ENCODE results near the gene MED25. TPM values are rescaled to one million over a fixed set of nuclear protein-coding genes. Genes with fewer than 3 reads are reported as not detected.

Gene MED25
- total and polyA plus RNA-seq, 2 of the 4 experiments (the other 2 are of a cell fraction) = 4.7 to 38.5 TPM

DNA sequence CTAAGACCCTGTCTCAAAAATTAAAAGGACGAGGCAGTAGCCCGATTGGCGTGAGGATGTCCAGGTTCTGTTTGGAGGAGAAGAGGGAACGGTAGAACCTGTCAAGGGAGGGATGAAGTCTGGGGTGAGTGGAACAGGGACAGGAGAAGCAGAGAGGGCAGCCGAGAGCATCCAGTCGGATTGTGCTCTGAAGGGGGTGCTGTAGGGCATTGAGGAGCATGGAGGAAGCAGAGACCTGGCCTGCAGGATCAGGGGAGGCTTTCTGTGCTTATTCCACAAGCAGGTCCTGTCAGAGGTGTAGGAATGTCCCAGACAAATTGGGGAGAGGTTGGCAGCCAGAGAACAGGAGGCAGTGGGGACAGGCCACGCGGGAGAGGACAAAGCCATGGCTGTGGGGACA is 37.2 kb upstream of the MED25 start:
- Histone ChIP-seq H3K27ac (ENCODE audit: insufficient read depth, low read length) (no peak overlapping the region), H3K27me3 (ENCODE audit: control insufficient read depth, insufficient read depth, low read length) (no peaks in the 10 kb centered on the region), H3K14ac (replicated peaks; ENCODE audit: low read depth, low read length) (no peak overlapping the region), H2AK9ac (replicated peaks; ENCODE audit: low read depth, low read length, poor library complexity) (no peak overlapping the region), H3K23ac (ENCODE audit: low read depth, low read length) (no peak overlapping the region), H3K9me3 (ENCODE audit: control insufficient read depth, insufficient read depth, low read length) (no peaks in the 10 kb centered on the region), H3K18ac (ENCODE audit: low read depth, low read length) (no peak overlapping the region), H2AK5ac (ENCODE audit: low read depth, low read length) (no peak overlapping the region), H3K9me1 (ENCODE audit: insufficient read depth, low read length) (peaks cover 4% of the 10 kb centered on the region; the same call in 1 of the 2 replicates), H4K5ac (ENCODE audit: low read depth, low read length) (no peak overlapping the region), H2AFZ (replicated peaks; ENCODE audit: low read length, poor library complexity) (no peak overlapping the region), H2BK20ac (ENCODE audit: low read depth, low read length) (no peak overlapping the region), H4K20me1 (ENCODE audit: insufficient read depth, low read length) (peaks cover 24% of the 10 kb centered on the region), H3K4me1 (ENCODE audit: control insufficient read depth, insufficient read depth, low read length) (no peaks in the 10 kb centered on the region), H3K9ac (ENCODE audit: low read depth, low read length) (no peak overlapping the region), H3K4me3 (ENCODE audit: insufficient read depth, low read depth, low read length) (no peak overlapping the region), H3K56ac (ENCODE audit: extremely low read depth, insufficient read depth, low read length) (no peak overlapping the region), H2BK120ac (ENCODE audit: low read depth, low read length) (no peak overlapping the region), H2BK15ac (ENCODE audit: low read depth, low read length) (no peak overlapping the region), H3K36me3 (ENCODE audit: control insufficient read depth, insufficient read depth, low read length) (peaks cover 40% of the 10 kb centered on the region), H4K91ac (ENCODE audit: insufficient read depth, low read depth, low read length) (no peak overlapping the region), H4K8ac (ENCODE audit: low read depth in 2 of 2, low read length in 2 of 2) (no peak overlapping the region), H2BK5ac (ENCODE audit: low read depth, low read length, poor library complexity, severe bottlenecking) (no peak overlapping the region), H3K4me2 (ENCODE audit: low read depth, low read length) (no peak overlapping the region), H3K4ac (ENCODE audit: low read depth, low read length) (no peak overlapping the region), H3K79me1 (ENCODE audit: low read depth in 1 of 2, low read length in 2 of 2) (peaks cover 34 to 63% of the 10 kb centered on the region in 2 experiments)
- WGBS, 2 experiments (ENCODE audit: extremely low coverage in 2 of 2, insufficient read length in 1 of 2) = 82% methylated on average over 7 of the region's 8 CpGs; no CpG with 5 or more reads in 1 of the 2 experiments
- in situ Hi-C loops (cut with MboI; ENCODE audit: low sequenced_read_pairs) = no loop called here
- CTCF ChIA-PET = interaction anchor here (0.6 kb wide), 1 partner anchor 47 kb away, joined by 6 read pairs; no protein-coding TSS in a partner anchor
- TF ChIP-seq SMC3 (IDR thresholded peaks at IDR 0.05; ENCODE audit: low read depth, low read length) = no peak
- TF ChIP-seq, protein P1, sequence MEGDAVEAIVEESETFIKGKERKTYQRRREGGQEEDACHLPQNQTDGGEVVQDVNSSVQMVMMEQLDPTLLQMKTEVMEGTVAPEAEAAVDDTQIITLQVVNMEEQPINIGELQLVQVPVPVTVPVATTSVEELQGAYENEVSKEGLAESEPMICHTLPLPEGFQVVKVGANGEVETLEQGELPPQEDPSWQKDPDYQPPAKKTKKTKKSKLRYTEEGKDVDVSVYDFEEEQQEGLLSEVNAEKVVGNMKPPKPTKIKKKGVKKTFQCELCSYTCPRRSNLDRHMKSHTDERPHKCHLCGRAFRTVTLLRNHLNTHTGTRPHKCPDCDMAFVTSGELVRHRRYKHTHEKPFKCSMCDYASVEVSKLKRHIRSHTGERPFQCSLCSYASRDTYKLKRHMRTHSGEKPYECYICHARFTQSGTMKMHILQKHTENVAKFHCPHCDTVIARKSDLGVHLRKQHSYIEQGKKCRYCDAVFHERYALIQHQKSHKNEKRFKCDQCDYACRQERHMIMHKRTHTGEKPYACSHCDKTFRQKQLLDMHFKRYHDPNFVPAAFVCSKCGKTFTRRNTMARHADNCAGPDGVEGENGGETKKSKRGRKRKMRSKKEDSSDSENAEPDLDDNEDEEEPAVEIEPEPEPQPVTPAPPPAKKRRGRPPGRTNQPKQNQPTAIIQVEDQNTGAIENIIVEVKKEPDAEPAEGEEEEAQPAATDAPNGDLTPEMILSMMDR (conservative IDR thresholded peaks at IDR 0.05; ENCODE audit: low read depth, low read length) = no peak
- TF ChIP-seq RFX5 (IDR thresholded peaks at IDR 0.05; ENCODE audit: low read depth, low read length) = no peak
- TF ChIP-seq MAFK (IDR thresholded peaks at IDR 0.05; ENCODE audit: low read depth, low read length) = no peak
- TF ChIP-seq RCOR1 (IDR thresholded peaks at IDR 0.05; ENCODE audit: insufficient replicate concordance, low read length) = no peak
- no peak for TF ChIP-seq BHLHE40 (IDR thresholded peaks at IDR 0.05; ENCODE audit: low read depth, low read length)
- TF ChIP-seq MAZ (IDR thresholded peaks at IDR 0.05; ENCODE audit: borderline replicate concordance, low read depth, low read length) = no peak
- TF ChIP-seq, protein P2, sequence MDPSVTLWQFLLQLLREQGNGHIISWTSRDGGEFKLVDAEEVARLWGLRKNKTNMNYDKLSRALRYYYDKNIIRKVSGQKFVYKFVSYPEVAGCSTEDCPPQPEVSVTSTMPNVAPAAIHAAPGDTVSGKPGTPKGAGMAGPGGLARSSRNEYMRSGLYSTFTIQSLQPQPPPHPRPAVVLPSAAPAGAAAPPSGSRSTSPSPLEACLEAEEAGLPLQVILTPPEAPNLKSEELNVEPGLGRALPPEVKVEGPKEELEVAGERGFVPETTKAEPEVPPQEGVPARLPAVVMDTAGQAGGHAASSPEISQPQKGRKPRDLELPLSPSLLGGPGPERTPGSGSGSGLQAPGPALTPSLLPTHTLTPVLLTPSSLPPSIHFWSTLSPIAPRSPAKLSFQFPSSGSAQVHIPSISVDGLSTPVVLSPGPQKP (IDR thresholded peaks at IDR 0.05; ENCODE audit: borderline replicate concordance, low read depth, low read length) = no peak
- TF ChIP-seq CEBPB (IDR thresholded peaks at IDR 0.05; ENCODE audit: low read depth, low read length) = no peak
- no peak for ATAC-seq (ENCODE audit: low read depth)
- intact Hi-C loops (cut with micrococcal nuclease) = no loop called here
- dilution Hi-C loops (cut with HindIII; ENCODE audit: low sequenced_read_pairs, unreplicated experiment) = no loop called here
- BruUV-seq (replicated peaks) = no TSS peak
- POLR2A ChIA-PET (ENCODE audit: unreplicated experiment) = no interaction called here
- DNase-seq = no peak

Data from IMR-90 (cell line).